GM12878 (cell line): ENCODE measurements around the gene NCLN. TPM values are rescaled to one million over a fixed set of nuclear protein-coding genes. Genes with fewer than 3 reads are reported as not detected.

Experiments
- BCL11A ChIP-seq: IDR thresholded peaks from 2 replicates; pipeline ENCODE4 v1.6.1; 2011; ENCODE audit warnings: low read depth, low read length
- CHD1 ChIP-seq: IDR thresholded peaks from 2 replicates; pipeline ENCODE4 v1.6.1; 2012; ENCODE audit warnings: low read depth, low read length, improper control_type of control experiment
- EED ChIP-seq: sonication (generic); IDR thresholded peaks from 2 replicates; pipeline ENCODE4 v1.6.1; 2016; ENCODE audit warnings: antibody characterized with exemption, low read depth
- ETV6 ChIP-seq, 2 experiments: fragments of 450-650 bp in 1 of 2; IDR thresholded peaks in 1 of 2; conservative IDR thresholded peaks in 1 of 2; 2 replicates each; pipeline ENCODE4 v1.6.1; 2014; ENCODE audit warnings: antibody characterized with exemption in 1 of 2, borderline replicate concordance in 1 of 2, low read depth in 1 of 2, mild to moderate bottlenecking in 1 of 2, moderate library complexity in 1 of 2
- EZH2 ChIP-seq: IDR thresholded peaks from 2 replicates; pipeline ENCODE4 v1.6.1; 2012; ENCODE audit warnings: low read depth, mild to moderate bottlenecking, control low read depth, inconsistent platforms, low read length, borderline replicate concordance; ENCODE audit not compliant: control insufficient read depth
- GATAD2B ChIP-seq: fragments of 450-650 bp; conservative IDR thresholded peaks from 2 replicates; pipeline ENCODE4 v1.6.1; 2017; ENCODE audit warnings: low read depth, mild to moderate bottlenecking, moderate library complexity
- IKZF2 ChIP-seq, 2 experiments: fragments of 450-650 bp; IDR thresholded peaks; 2 replicates each; pipeline ENCODE4 v1.6.1; 2017; ENCODE audit warnings: mild to moderate bottlenecking in 2 of 2, moderate library complexity in 2 of 2
- IRF5 ChIP-seq: fragments of 450-650 bp; IDR thresholded peaks from 2 replicates; pipeline ENCODE4 v1.6.1; 2017; ENCODE audit warnings: borderline replicate concordance
- JUND ChIP-seq: IDR thresholded peaks from 2 replicates; pipeline ENCODE4 v1.6.1; 2012; ENCODE audit warnings: low read depth, mild to moderate bottlenecking, low read length, improper control_type of control experiment, moderate library complexity
- MEF2A ChIP-seq: IDR thresholded peaks from 2 replicates; pipeline ENCODE4 v1.6.1; 2011; ENCODE audit warnings: low read depth, mild to moderate bottlenecking, low read length, moderate library complexity; ENCODE audit not compliant: insufficient read depth
- MEF2B ChIP-seq: fragments of 450-650 bp; IDR thresholded peaks from 2 replicates; pipeline ENCODE4 v1.6.1; 2018; ENCODE audit warnings: mild to moderate bottlenecking, moderate library complexity; ENCODE audit not compliant: partially characterized antibody, poor library complexity, severe bottlenecking
- MTA3 ChIP-seq: IDR thresholded peaks from 2 replicates; pipeline ENCODE4 v1.6.1; 2012; ENCODE audit warnings: low read length, inconsistent platforms, borderline replicate concordance
- NFIC ChIP-seq: IDR thresholded peaks from 2 replicates; pipeline ENCODE4 v1.6.1; 2012; ENCODE audit warnings: low read depth, mild to moderate bottlenecking, inconsistent platforms, low read length, moderate library complexity
- NFYB ChIP-seq: IDR thresholded peaks from 2 replicates; pipeline ENCODE4 v1.6.1; 2011; ENCODE audit warnings: low read depth, mild to moderate bottlenecking, low read length, improper control_type of control experiment, moderate library complexity; ENCODE audit not compliant: insufficient read depth
- NR2F1 ChIP-seq: fragments of 450-650 bp; conservative IDR thresholded peaks from 2 replicates; pipeline ENCODE4 v1.6.1; 2017; ENCODE audit warnings: mild to moderate bottlenecking
- RFX5 ChIP-seq: IDR thresholded peaks from 2 replicates; pipeline ENCODE4 v1.6.1; 2011; ENCODE audit warnings: low read depth, low read length, improper control_type of control experiment
- SMAD5 ChIP-seq: IDR thresholded peaks from 2 replicates; pipeline ENCODE4 v1.6.1; 2016; ENCODE audit warnings: antibody characterized with exemption, low read depth
- SMC3 ChIP-seq: IDR thresholded peaks from 2 replicates; pipeline ENCODE4 v1.6.1; 2011; ENCODE audit warnings: low read length, improper control_type of control experiment, borderline replicate concordance
- SPI1 ChIP-seq: IDR thresholded peaks from 2 replicates; pipeline ENCODE4 v1.6.1; 2011; ENCODE audit warnings: low read depth, mild to moderate bottlenecking, low read length, moderate library complexity, borderline replicate concordance; ENCODE audit not compliant: insufficient read depth
- STAT1 ChIP-seq: fragments of 450-650 bp; conservative IDR thresholded peaks from 2 replicates; pipeline ENCODE4 v1.6.1; 2014; ENCODE audit warnings: antibody characterized with exemption, mild to moderate bottlenecking
- STAT3 ChIP-seq: IDR thresholded peaks from 2 replicates; pipeline ENCODE4 v1.6.1; 2011; ENCODE audit warnings: low read depth, low read length, improper control_type of control experiment
- TCF7 ChIP-seq: IDR thresholded peaks from 2 replicates; pipeline ENCODE4 v1.6.1; 2014; ENCODE audit warnings: antibody characterized with exemption, borderline replicate concordance
- YY1 ChIP-seq: IDR thresholded peaks from 2 replicates; pipeline ENCODE4 v1.6.1; 2011; ENCODE audit warnings: low read depth, mild to moderate bottlenecking, low read length
- polyA plus RNA-seq, 11 experiments: library from polyadenylated mRNA; depleted of rRNA in 4 of 11; unstranded in 6 of 11; stranded (reverse) in 5 of 11; fragments of >200 nt; fragmentation: Nextera tagmentation in 4 of 11; fragmentation: Illumina TruSeq in 1 of 11; extraction: Ambion mirVana in 4 of 11; extraction: Trizol in 1 of 11; gene quantifications; 1 replicate in 1 of 11; 2 replicates in 10 of 11; pipeline versions ENCODE4 v1.2.1 to v1.2.3, GENCODE V29; 2011 to 2016; ENCODE audit warnings: inconsistent platforms in 2 of 11, missing spikeins in 2 of 11, low read depth in 1 of 11
- total RNA-seq, 4 experiments: library from RNA; depleted of rRNA in 3 of 4; stranded (reverse); fragments of >200 nt in 3 of 4; fragmentation: Illumina TruSeq in 1 of 4; extraction: Trizol in 1 of 4; gene quantifications; 2 replicates each; pipeline versions ENCODE4 v1.2.1 to v1.2.3, GENCODE V29; 2013 to 2021
- TF ChIP-seq, protein P1 (sequence below): fragments of 150-350 bp; IDR thresholded peaks from 2 replicates; pipeline ENCODE4 v1.6.1; 2016; ENCODE audit warnings: low read depth, low read length

NCLN gene
- total and polyA plus RNA-seq, 10 of the 15 experiments (the other 5 are each of a cell fraction or from before 2014, with no cell fraction given), result 2.2 to 79.1 (median 36.0) TPM

DNA sequence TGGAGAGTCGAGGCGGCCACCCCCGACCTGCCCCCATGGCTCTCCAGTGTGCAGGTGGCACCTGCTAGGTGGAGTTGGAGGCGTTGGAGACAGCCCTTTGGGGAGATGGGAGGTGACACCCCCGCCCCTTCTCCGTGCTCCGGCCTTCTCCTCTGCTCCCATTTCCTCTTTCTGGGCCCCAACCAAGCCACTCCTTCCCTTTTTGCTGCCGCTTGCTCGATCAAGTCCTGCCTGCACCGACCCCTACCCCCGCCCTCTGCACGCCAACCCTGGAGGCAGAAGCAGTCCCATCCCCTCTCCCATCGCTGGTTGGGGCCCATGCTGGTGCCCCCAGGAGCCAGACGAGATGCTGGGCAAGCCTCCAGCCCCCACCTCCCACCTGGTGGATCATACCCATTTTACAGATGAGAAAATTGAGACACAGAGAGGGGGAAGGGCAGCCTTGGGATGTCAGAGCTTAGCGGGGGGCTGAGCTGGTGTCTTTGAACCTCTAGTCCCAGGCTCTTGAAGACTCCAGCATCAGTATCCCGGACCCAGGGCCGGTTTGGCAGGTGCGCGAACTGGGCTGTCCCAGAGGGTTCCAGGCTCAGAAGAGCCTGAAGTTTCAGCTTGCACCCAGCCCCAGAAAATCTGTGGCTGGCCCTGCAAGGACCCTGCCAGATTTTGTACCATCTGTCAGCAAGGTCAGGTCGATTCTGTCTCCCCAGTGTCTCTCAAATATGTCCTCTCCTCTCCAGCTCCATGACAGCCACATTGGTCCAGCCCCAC lies 39.6 kb upstream of the NCLN start (continued):
- TF ChIP-seq NFYB (no peak), TCF7 (no peak), MEF2B (no peak), EZH2 (no peak), IRF5 (no peak), YY1 (no peak), JUND (no peak), BCL11A (no peak), IKZF2 (IDR thresholded peaks at IDR 0.05) (peak; percentile 77 to 79), SPI1 (peak; percentile 85; the same call in 1 of the 2 replicates), CHD1 (no peak), SMC3 (no peak), GATAD2B (peak; percentile 24; the same call in 1 of the 2 replicates), NR2F1 (0 out of 2 replicates have a peak, but pooled peaks have one; percentile 19), RFX5 (no peak), NFIC (no peak), MTA3 (no peak), SMAD5 (no peak), STAT3 (no peak), ETV6 (conservative IDR thresholded peaks at IDR 0.05 in 1 of 2, IDR thresholded peaks at IDR 0.05 in 1 of 2; ENCODE audit: borderline replicate concordance in 1 of 2, low read depth in 1 of 2) (no peak), MEF2A (no peak), EED (peak; percentile 11; the same call in 1 of the 2 replicates), STAT1 (no peak)
- TF ChIP-seq, protein P1, sequence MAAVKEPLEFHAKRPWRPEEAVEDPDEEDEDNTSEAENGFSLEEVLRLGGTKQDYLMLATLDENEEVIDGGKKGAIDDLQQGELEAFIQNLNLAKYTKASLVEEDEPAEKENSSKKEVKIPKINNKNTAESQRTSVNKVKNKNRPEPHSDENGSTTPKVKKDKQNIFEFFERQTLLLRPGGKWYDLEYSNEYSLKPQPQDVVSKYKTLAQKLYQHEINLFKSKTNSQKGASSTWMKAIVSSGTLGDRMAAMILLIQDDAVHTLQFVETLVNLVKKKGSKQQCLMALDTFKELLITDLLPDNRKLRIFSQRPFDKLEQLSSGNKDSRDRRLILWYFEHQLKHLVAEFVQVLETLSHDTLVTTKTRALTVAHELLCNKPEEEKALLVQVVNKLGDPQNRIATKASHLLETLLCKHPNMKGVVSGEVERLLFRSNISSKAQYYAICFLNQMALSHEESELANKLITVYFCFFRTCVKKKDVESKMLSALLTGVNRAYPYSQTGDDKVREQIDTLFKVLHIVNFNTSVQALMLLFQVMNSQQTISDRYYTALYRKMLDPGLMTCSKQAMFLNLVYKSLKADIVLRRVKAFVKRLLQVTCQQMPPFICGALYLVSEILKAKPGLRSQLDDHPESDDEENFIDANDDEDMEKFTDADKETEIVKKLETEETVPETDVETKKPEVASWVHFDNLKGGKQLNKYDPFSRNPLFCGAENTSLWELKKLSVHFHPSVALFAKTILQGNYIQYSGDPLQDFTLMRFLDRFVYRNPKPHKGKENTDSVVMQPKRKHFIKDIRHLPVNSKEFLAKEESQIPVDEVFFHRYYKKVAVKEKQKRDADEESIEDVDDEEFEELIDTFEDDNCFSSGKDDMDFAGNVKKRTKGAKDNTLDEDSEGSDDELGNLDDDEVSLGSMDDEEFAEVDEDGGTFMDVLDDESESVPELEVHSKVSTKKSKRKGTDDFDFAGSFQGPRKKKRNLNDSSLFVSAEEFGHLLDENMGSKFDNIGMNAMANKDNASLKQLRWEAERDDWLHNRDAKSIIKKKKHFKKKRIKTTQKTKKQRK, result no peak
